Fibroblast of skin of right biceps (primary cell): ENCODE data around the gene RPL31.
A peak's percentile ranks its signal among the peaks of the same experiment; 100 is the strongest.

Experiments
- DNase-seq: peaks from one replicate; pipeline ENCODE4 v3.0.0-alpha.2; 2013

The RPL31 gene

GRCh38 chr2:100976061-100976460 lies 26.0 kb upstream of the RPL31 start:
- DNase-seq = no peak

GRCh38 chr2:100976645-100977391 lies 25.3 kb upstream of the RPL31 start:
- DNase-seq = peak; percentile 56

GRCh38 chr2:100977511-100977910 lies 24.6 kb upstream of the RPL31 start:
- no peak for DNase-seq

- peak; percentile 36 for DNase-seq
Measured at GRCh38 chr2:100978582-100979191, 23.4 kb upstream of the RPL31 start.

- no peak for DNase-seq
Measured at GRCh38 chr2:100980046-100980445, 22.0 kb upstream of the RPL31 start.

- DNase-seq = no peak
Measured at GRCh38 chr2:100981011-100981410, 21.1 kb upstream of the RPL31 start.

GRCh38 chr2:100982431-100982861 lies 19.6 kb upstream of the RPL31 start:
- no peak for DNase-seq

GRCh38 chr2:100983201-100983600 lies 18.9 kb upstream of the RPL31 start:
- no peak for DNase-seq

GRCh38 chr2:100983684-100984310 lies 18.3 kb upstream of the RPL31 start:
- no peak for DNase-seq

GRCh38 chr2:100984892-100985307 lies 17.2 kb upstream of the RPL31 start:
- peak; percentile 70 for DNase-seq

- DNase-seq = no peak
Measured at GRCh38 chr2:100986157-100986556, 15.9 kb upstream of the RPL31 start.

GRCh38 chr2:100987536-100987935 lies 14.6 kb upstream of the RPL31 start:
- DNase-seq = no peak

- no peak for DNase-seq
Measured at GRCh38 chr2:100987974-100988373, 14.1 kb upstream of the RPL31 start.

GRCh38 chr2:100988630-100989417 lies 13.3 kb upstream of the RPL31 start:
- DNase-seq = peak; percentile 43

- DNase-seq = no peak
Measured at GRCh38 chr2:100989666-100990065, 12.4 kb upstream of the RPL31 start.

- DNase-seq = no peak
Measured at GRCh38 chr2:100990166-100990565, 11.9 kb upstream of the RPL31 start.

- DNase-seq = no peak
Measured at GRCh38 chr2:100990650-100991403, 11.3 kb upstream of the RPL31 start.

- no peak for DNase-seq
Measured at GRCh38 chr2:100991404-100991773, 10.7 kb upstream of the RPL31 start.

GRCh38 chr2:100992262-100992661 lies 9.8 kb upstream of the RPL31 start:
- DNase-seq = no peak

GRCh38 chr2:100993294-100993693 lies 8.8 kb upstream of the RPL31 start:
- DNase-seq = no peak

- no peak for DNase-seq
Measured at GRCh38 chr2:100995309-100996075, 6.6 kb upstream of the RPL31 start.
